Loucy (cell line): Measurements from ENCODE around the gene CMKLR1.

Experiments used
- H2AFZ ChIP-seq: fragments of 200-600 bp; sonication (generic); 2 replicates; pipeline ENCODE4 v1.6.0; 2016; ENCODE audit warnings: antibody characterized with exemption, mild to moderate bottlenecking, low read length, moderate library complexity
- H3F3A ChIP-seq: fragments of 200-600 bp; 2 replicates; pipeline ENCODE4 v1.6.0; 2016; ENCODE audit warnings: antibody characterized with exemption, low read depth, mild to moderate bottlenecking
- H3K27me3 ChIP-seq: fragments of 200-600 bp; sonication (generic); 2 replicates; pipeline ENCODE4 v1.6.1; 2014; ENCODE audit warnings: low read length, mild to moderate bottlenecking; ENCODE audit not compliant: insufficient read depth, poor library complexity, severe bottlenecking
- H3K36me3 ChIP-seq: fragments of 200-600 bp; sonication (generic); 2 replicates; pipeline ENCODE4 v1.6.1; 2016; ENCODE audit warnings: low read length; ENCODE audit not compliant: insufficient read depth
- H3K4me1 ChIP-seq: fragments of 200-600 bp; sonication (generic); 2 replicates; pipeline ENCODE4 v1.5.1; 2014; ENCODE audit warnings: low read length, mild to moderate bottlenecking; ENCODE audit not compliant: insufficient read depth, poor library complexity, severe bottlenecking
- H3K4me2 ChIP-seq: fragments of 200-600 bp; sonication (generic); 2 replicates; pipeline ENCODE4 v1.6.0; 2014; ENCODE audit warnings: antibody characterized with exemption, low read length, low read depth, mild to moderate bottlenecking; ENCODE audit not compliant: poor library complexity, severe bottlenecking
- H3K4me3 ChIP-seq: fragments of 200-600 bp; sonication (generic); 2 replicates; pipeline ENCODE4 v1.5.1; 2014; ENCODE audit warnings: low read length, mild to moderate bottlenecking, mixed read lengths; ENCODE audit not compliant: poor library complexity, severe bottlenecking
- H3K79me2 ChIP-seq: fragments of 200-600 bp; sonication (generic); 2 replicates; pipeline ENCODE4 v1.6.1; 2014; ENCODE audit warnings: low read length; ENCODE audit not compliant: insufficient read depth
- H3K9ac ChIP-seq: fragments of 200-600 bp; sonication (generic); 2 replicates; pipeline ENCODE4 v1.6.0; 2014; ENCODE audit warnings: mild to moderate bottlenecking, low read depth, low read length, moderate library complexity; ENCODE audit not compliant: poor library complexity, severe bottlenecking
- H3K9me2 ChIP-seq: fragments of 200-600 bp; sonication (generic); replicated peaks from 2 replicates; pipeline ENCODE4 v1.6.1; 2016; ENCODE audit warnings: low read depth, low read length, mixed read lengths
- H3K9me3 ChIP-seq: fragments of 200-600 bp; sonication (generic); 2 replicates; pipeline ENCODE4 v1.6.1; 2014; ENCODE audit warnings: mild to moderate bottlenecking, antibody characterized with exemption, low read length, low read depth; ENCODE audit not compliant: insufficient read depth
- H4K20me1 ChIP-seq: fragments of 200-600 bp; sonication (generic); 2 replicates; pipeline ENCODE4 v1.6.0; 2014; ENCODE audit warnings: antibody characterized with exemption, low read length, mild to moderate bottlenecking; ENCODE audit not compliant: insufficient read depth, poor library complexity, severe bottlenecking
- CTCF ChIP-seq: fragments of 200-600 bp; sonication (generic); conservative IDR thresholded peaks from 2 replicates; pipeline ENCODE4 v1.5.1; 2014; ENCODE audit warnings: mild to moderate bottlenecking, antibody characterized with exemption, low read length
- EZH2phosphoT487 ChIP-seq: fragments of 200-600 bp; IDR thresholded peaks from 2 replicates; pipeline ENCODE4 v1.6.1; 2018; ENCODE audit warnings: antibody characterized with exemption, mild to moderate bottlenecking, moderate library complexity, borderline replicate concordance

The CMKLR1 gene

GRCh38 chr12:108301346-108301745, 37.8 kb downstream of the CMKLR1 start:
- H4K20me1 ChIP-seq: no peaks in the 10 kb centered on the region
- no peaks in the 10 kb centered on the region for H3K27me3 ChIP-seq
- H3K4me2 ChIP-seq: no peak overlapping the region
- TF ChIP-seq EZH2phosphoT487 (no peak), CTCF (no peak)
- no peaks in the 10 kb centered on the region for H3K79me2 ChIP-seq
- H2AFZ ChIP-seq: no peak overlapping the region
- H3K36me3 ChIP-seq: no peaks in the 10 kb centered on the region
- H3K4me1 ChIP-seq: peaks cover 14% of the 10 kb centered on the region
- no peak overlapping the region for H3K4me3 ChIP-seq
- H3F3A ChIP-seq: no peaks in the 10 kb centered on the region
- H3K9me2 ChIP-seq: no peaks in the 10 kb centered on the region
- no peak overlapping the region for H3K9ac ChIP-seq
- no peaks in the 10 kb centered on the region for H3K9me3 ChIP-seq

GRCh38 chr12:108299980-108300696, 39.0 kb downstream of the CMKLR1 start:
- Histone ChIP-seq H3K9me2 (no peaks in the 10 kb centered on the region), H3K4me3 (no peak overlapping the region), H3F3A (no peaks in the 10 kb centered on the region), H3K27me3 (no peaks in the 10 kb centered on the region), H3K9ac (no peak overlapping the region), H4K20me1 (no peaks in the 10 kb centered on the region), H3K4me2 (no peak overlapping the region), H2AFZ (no peak overlapping the region), H3K9me3 (no peaks in the 10 kb centered on the region), H3K36me3 (no peaks in the 10 kb centered on the region), H3K79me2 (no peaks in the 10 kb centered on the region), H3K4me1 (peaks cover 7% of the 10 kb centered on the region)
- no peak for TF ChIP-seq CTCF
- TF ChIP-seq EZH2phosphoT487: no peak

DNA sequence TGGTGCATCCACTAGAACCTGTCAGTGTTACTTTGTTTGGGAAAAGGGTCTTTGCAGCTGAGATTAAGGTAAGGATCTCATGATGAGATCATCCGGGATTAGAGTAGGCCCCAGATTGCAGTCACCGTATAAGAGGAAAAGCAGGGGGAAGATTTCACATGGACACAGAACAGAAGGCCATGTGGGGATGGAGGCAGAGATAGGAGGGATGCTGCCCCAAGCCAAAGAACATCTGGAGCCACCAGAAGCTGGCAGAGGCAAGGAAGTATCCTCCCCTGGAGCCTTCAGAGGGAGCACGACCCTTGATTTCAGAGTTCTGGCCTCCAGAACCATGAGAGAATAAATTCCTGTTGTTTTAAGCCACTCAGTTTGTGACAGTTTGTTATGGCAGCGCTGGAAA, 39.6 kb downstream of the CMKLR1 start:
- no peaks in the 10 kb centered on the region for H3K9me2 ChIP-seq
- H3K27me3 ChIP-seq: no peaks in the 10 kb centered on the region
- H3F3A ChIP-seq: no peaks in the 10 kb centered on the region
- H3K79me2 ChIP-seq: no peaks in the 10 kb centered on the region
- no peak overlapping the region for H3K9ac ChIP-seq
- H2AFZ ChIP-seq: no peak overlapping the region
- no peak overlapping the region for H3K4me2 ChIP-seq
- H3K4me3 ChIP-seq: no peak overlapping the region
- no peak for TF ChIP-seq EZH2phosphoT487
- TF ChIP-seq CTCF: no peak
- H3K9me3 ChIP-seq: no peaks in the 10 kb centered on the region
- no peaks in the 10 kb centered on the region for H4K20me1 ChIP-seq
- H3K4me1 ChIP-seq: peaks cover 7% of the 10 kb centered on the region
- no peaks in the 10 kb centered on the region for H3K36me3 ChIP-seq
